Measurements from ENCODE around the gene DNAJC12. TPM values are rescaled to one million over a fixed set of nuclear protein-coding genes. Genes with fewer than 3 reads are reported as not detected.
"Not testable (repeated sequence)": the region's sequence is repeated elsewhere in the genome, so short reads cannot be mapped to it uniquely, and the experiment has no call there.

Gene DNAJC12
- total and polyA plus RNA-seq, 3 experiments from 2014 or later: 12.7 to 12.9 TPM; not detected in 1

- peaks cover 0 to 1% (median 0%) of the 10 kb centered on the region in 3 donors for H3K36me3 Mint-ChIP-seq
- no peaks in the 10 kb centered on the region for H3K27me3 Mint-ChIP-seq
- H3K9me3 Mint-ChIP-seq: no peaks in the 10 kb centered on the region
- peak; percentile 29 to 77 (median 52) for DNase-seq
- ChIA-PET CTCF (interaction anchor here (0.6 to 3.3 kb wide), 27 partner anchors 9 to 1720 kb away, joined by 3 to 23 read pairs (median 4); partner anchors contain the start of genes CTNNA3 and DNAJC12), POLR2A (interaction anchor here (0.6 kb wide), 1 partner anchor 544 kb away, joined by 7 read pairs; the partner anchor contains the start of gene HNRNPH3)
- peak overlapping the region in 2 of 8 donors; percentile 19 to 68 for H3K27ac Mint-ChIP-seq
- H3K4me3 Mint-ChIP-seq: peak overlapping the region in 1 of 7 donors; percentile 10
- no peak overlapping the region for H3K27ac ChIP-seq (ENCODE audit: low read depth, low read length)
- peaks cover 5% of the 10 kb centered on the region for H3K4me1 ChIP-seq (ENCODE audit: insufficient read depth, low read length)
- H3K36me3 ChIP-seq (ENCODE audit: insufficient read depth, low read length): no peaks in the 10 kb centered on the region
- no peak overlapping the region for H3K4me3 ChIP-seq (ENCODE audit: low read length)
- no peaks in the 10 kb centered on the region for H3K9me3 ChIP-seq (ENCODE audit: low read length)
- peaks cover 15 to 43% (median 33%) of the 10 kb centered on the region in 3 donors for H3K4me1 Mint-ChIP-seq
- H3K27me3 ChIP-seq (ENCODE audit: insufficient read depth, low read length, poor library complexity, severe bottlenecking): no peaks in the 10 kb centered on the region
These were observed 49.7 kb downstream of the DNAJC12 start for GRCh38 chr10:67788028-67788886.

DNA sequence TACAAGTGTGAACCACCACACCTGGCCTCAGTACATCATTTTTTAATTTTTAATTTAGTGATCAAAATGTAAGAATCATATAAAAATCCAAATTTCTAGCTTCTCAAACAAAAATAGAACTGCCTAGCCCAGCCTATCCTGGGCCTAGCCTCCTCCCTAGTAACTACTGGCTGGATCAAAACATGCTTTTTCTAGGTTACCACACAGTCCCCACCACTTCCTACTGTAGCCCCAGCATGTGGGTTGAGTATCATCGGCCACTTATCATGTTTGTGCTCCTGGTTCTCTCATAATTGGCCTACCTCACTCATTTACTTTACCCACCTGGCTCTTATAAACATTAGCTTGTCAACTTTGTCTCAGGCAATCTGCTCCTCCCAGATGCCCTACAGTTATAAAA is 52.9 kb downstream of the DNAJC12 start:
- Mint-ChIP-seq H3K27ac (peak overlapping the region in 3 of 8 donors; percentile 19 to 54 (median 24)), H3K4me3 (peak overlapping the region in 2 of 7 donors; percentile 16 to 33), H3K27me3 (no peaks in the 10 kb centered on the region), H3K36me3 (peaks cover 0 to 1% (median 0%) of the 10 kb centered on the region in 3 donors), H3K9me3 (no peaks in the 10 kb centered on the region), H3K4me1 (peaks cover 15 to 36% (median 28%) of the 10 kb centered on the region in 3 donors)
- Histone ChIP-seq H3K4me1 (ENCODE audit: insufficient read depth, low read length) (peaks cover 7% of the 10 kb centered on the region), H3K9me3 (ENCODE audit: low read length) (no peaks in the 10 kb centered on the region), H3K27ac (ENCODE audit: low read depth, low read length) (no peak overlapping the region), H3K36me3 (ENCODE audit: insufficient read depth, low read length) (no peaks in the 10 kb centered on the region), H3K27me3 (ENCODE audit: insufficient read depth, low read length, poor library complexity, severe bottlenecking) (no peaks in the 10 kb centered on the region), H3K4me3 (ENCODE audit: low read length) (no peak overlapping the region)
- ChIA-PET CTCF (interaction anchor here (0.9 to 1.5 kb wide), 2 partner anchors 21 to 88 kb away, joined by 4 to 6 read pairs; no protein-coding TSS in a partner anchor), POLR2A (interaction anchor here (0.9 kb wide), 1 partner anchor 20 kb away, joined by 3 read pairs; no protein-coding TSS in a partner anchor)
- no peak for DNase-seq

- Histone ChIP-seq H3K4me1 (ENCODE audit: insufficient read depth, low read length) (peaks cover 7% of the 10 kb centered on the region), H3K4me3 (ENCODE audit: low read length) (no peak overlapping the region), H3K27me3 (ENCODE audit: insufficient read depth, low read length, poor library complexity, severe bottlenecking) (no peaks in the 10 kb centered on the region), H3K9me3 (ENCODE audit: low read length) (no peaks in the 10 kb centered on the region), H3K36me3 (ENCODE audit: insufficient read depth, low read length) (no peaks in the 10 kb centered on the region), H3K27ac (ENCODE audit: low read depth, low read length) (no peak overlapping the region)
- H3K4me1 Mint-ChIP-seq: peaks cover 19 to 42% (median 33%) of the 10 kb centered on the region in 3 donors
- no peaks in the 10 kb centered on the region for H3K9me3 Mint-ChIP-seq
- H3K27me3 Mint-ChIP-seq: no peaks in the 10 kb centered on the region
- ChIA-PET CTCF (interaction anchor here (0.9 to 1.6 kb wide), 2 partner anchors 20 to 87 kb away, joined by 4 to 5 read pairs; no protein-coding TSS in a partner anchor), POLR2A (interaction anchor here (0.9 kb wide), 1 partner anchor 20 kb away, joined by 3 read pairs; no protein-coding TSS in a partner anchor)
- no peak overlapping the region for H3K4me3 Mint-ChIP-seq
- H3K27ac Mint-ChIP-seq: peak overlapping the region in 1 of 8 donors; percentile 6
- no peak for DNase-seq
- H3K36me3 Mint-ChIP-seq: peaks cover 0 to 1% (median 0%) of the 10 kb centered on the region in 3 donors
These were observed 53.5 kb downstream of the DNAJC12 start for GRCh38 chr10:67784474-67784873.

GRCh38 chr10:67783606-67784294 is 54.2 kb downstream of the DNAJC12 start:
- Mint-ChIP-seq H3K4me1 (peaks cover 19 to 42% (median 33%) of the 10 kb centered on the region in 3 donors), H3K27me3 (no peaks in the 10 kb centered on the region), H3K36me3 (peaks cover 0 to 1% (median 0%) of the 10 kb centered on the region in 3 donors), H3K27ac (peak overlapping the region in 6 of 8 donors; percentile 4 to 75 (median 32)), H3K9me3 (no peaks in the 10 kb centered on the region), H3K4me3 (peak overlapping the region in 3 of 7 donors; percentile 3 to 53 (median 25))
- DNase-seq: no peak
- Histone ChIP-seq H3K36me3 (ENCODE audit: insufficient read depth, low read length) (no peaks in the 10 kb centered on the region), H3K4me1 (ENCODE audit: insufficient read depth, low read length) (peaks cover 7% of the 10 kb centered on the region), H3K4me3 (ENCODE audit: low read length) (no peak overlapping the region), H3K27ac (ENCODE audit: low read depth, low read length) (no peak overlapping the region), H3K9me3 (ENCODE audit: low read length) (no peaks in the 10 kb centered on the region), H3K27me3 (ENCODE audit: insufficient read depth, low read length, poor library complexity, severe bottlenecking) (no peaks in the 10 kb centered on the region)
- POLR2A ChIA-PET: no interaction called here
- CTCF ChIA-PET: interaction anchor here (1.6 kb wide), 1 partner anchor 87 kb away, joined by 5 read pairs; no protein-coding TSS in a partner anchor

- POLR2A ChIA-PET: no interaction called here
- peaks cover 17 to 34% (median 28%) of the 10 kb centered on the region in 3 donors for H3K4me1 Mint-ChIP-seq
These were observed 55.5 kb downstream of the DNAJC12 start for GRCh38 chr10:67782530-67782929.

GRCh38 chr10:67780759-67781538 is 57.0 kb downstream of the DNAJC12 start:
- ChIA-PET CTCF (interaction anchor here (0.9 to 4.9 kb wide), 11 partner anchors 7 to 115 kb away, joined by 3 to 127 read pairs (median 8); partner anchors contain the start of gene CTNNA3), POLR2A (no interaction called here)
- Histone ChIP-seq H3K27me3 (ENCODE audit: insufficient read depth, low read length, poor library complexity, severe bottlenecking) (no peaks in the 10 kb centered on the region), H3K4me1 (ENCODE audit: insufficient read depth, low read length) (peaks cover 7% of the 10 kb centered on the region), H3K4me3 (ENCODE audit: low read length) (no peak overlapping the region), H3K27ac (ENCODE audit: low read depth, low read length) (no peak overlapping the region), H3K9me3 (ENCODE audit: low read length) (no peaks in the 10 kb centered on the region), H3K36me3 (ENCODE audit: insufficient read depth, low read length) (no peaks in the 10 kb centered on the region)
- no peak for DNase-seq
- H3K4me3 Mint-ChIP-seq: no peak overlapping the region
- H3K27ac Mint-ChIP-seq: peak overlapping the region in 1 of 8 donors; percentile 33
- no peaks in the 10 kb centered on the region for H3K27me3 Mint-ChIP-seq
- peaks cover 0 to 1% (median 0%) of the 10 kb centered on the region in 3 donors for H3K36me3 Mint-ChIP-seq
- H3K9me3 Mint-ChIP-seq: no peaks in the 10 kb centered on the region
- peaks cover 17 to 34% (median 28%) of the 10 kb centered on the region in 3 donors for H3K4me1 Mint-ChIP-seq

More at GRCh38 chr10:67782530-67782929, 55.5 kb downstream of the DNAJC12 start:
- H3K27me3 Mint-ChIP-seq: no peaks in the 10 kb centered on the region
- H3K36me3 Mint-ChIP-seq: peaks cover 0 to 1% (median 0%) of the 10 kb centered on the region in 3 donors
- no peaks in the 10 kb centered on the region for H3K9me3 ChIP-seq (ENCODE audit: low read length)
- DNase-seq: no peak
- H3K4me3 ChIP-seq (ENCODE audit: low read length): no peak overlapping the region
- H3K9me3 Mint-ChIP-seq: no peaks in the 10 kb centered on the region
- H3K27ac Mint-ChIP-seq: no peak overlapping the region
- H3K27me3 ChIP-seq (ENCODE audit: insufficient read depth, low read length, poor library complexity, severe bottlenecking): no peaks in the 10 kb centered on the region
- no peak overlapping the region for H3K4me3 Mint-ChIP-seq
- peaks cover 7% of the 10 kb centered on the region for H3K4me1 ChIP-seq (ENCODE audit: insufficient read depth, low read length)
- CTCF ChIA-PET: interaction anchor here (1.8 to 4.3 kb wide), 2 partner anchors 85 to 117 kb away, joined by 13 to 27 read pairs; no protein-coding TSS in a partner anchor
- no peaks in the 10 kb centered on the region for H3K36me3 ChIP-seq (ENCODE audit: insufficient read depth, low read length)
- H3K27ac ChIP-seq (ENCODE audit: low read depth, low read length): no peak overlapping the region

DNA sequence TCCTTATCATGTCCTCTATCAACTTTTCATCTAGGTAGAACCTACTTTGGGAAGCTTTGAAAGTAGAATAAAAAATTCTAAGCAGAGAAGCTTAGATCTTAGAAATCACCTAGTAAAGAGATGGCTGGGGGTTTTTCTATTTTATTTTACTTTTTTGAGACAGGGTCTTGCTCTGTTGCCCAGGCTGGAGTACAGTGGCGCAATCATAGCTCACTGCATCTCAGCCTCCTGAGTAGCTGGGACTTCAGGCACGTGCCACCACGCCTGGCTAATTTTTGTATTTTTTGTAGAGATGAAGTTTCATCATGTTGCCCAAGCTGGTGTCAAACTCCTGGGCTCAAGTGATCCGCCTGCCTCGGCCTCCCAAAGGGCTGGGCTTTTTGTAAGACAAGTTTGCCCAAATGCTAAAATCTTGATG is 57.8 kb downstream of the DNAJC12 start:
- H3K36me3 Mint-ChIP-seq; H3K4me3 ChIP-seq (ENCODE audit: low read length); H3K4me3 Mint-ChIP-seq; POLR2A ChIA-PET; H3K27me3 ChIP-seq (ENCODE audit: insufficient read depth, low read length, poor library complexity, severe bottlenecking); H3K9me3 ChIP-seq (ENCODE audit: low read length); H3K9me3 Mint-ChIP-seq; H3K4me1 ChIP-seq (ENCODE audit: insufficient read depth, low read length); H3K36me3 ChIP-seq (ENCODE audit: insufficient read depth, low read length); H3K27me3 Mint-ChIP-seq; H3K27ac ChIP-seq (ENCODE audit: low read depth, low read length); DNase-seq: not testable (repeated sequence)
- Mint-ChIP-seq H3K4me1 (peaks cover 15 to 31% (median 26%) of the 10 kb centered on the region in 3 donors), H3K27ac (peak overlapping the region in 1 of 8 donors; percentile 44)
- CTCF ChIA-PET: interaction anchor here (0.8 to 4.9 kb wide), 19 partner anchors 8 to 258 kb away, joined by 3 to 127 read pairs (median 4); partner anchors contain the start of gene CTNNA3

Data from CD8-positive, alpha-beta memory T cell (primary cell).